ENCODE data around the gene PAWR. TPM values are rescaled to one million over a fixed set of nuclear protein-coding genes. Genes with fewer than 3 reads are reported as not detected.
"Not testable (repeated sequence)": the region's sequence is repeated elsewhere in the genome, so short reads cannot be mapped to it uniquely, and the experiment has no call there.

Gene PAWR
- total and polyA plus RNA-seq, 4 donors: 42.7 to 150 (median 86.7) TPM

GRCh38 chr12:79646843-79647242 is 43.9 kb downstream of the PAWR start:
- 89 to 95% methylated on average over 4 of the region's 4 CpGs for WGBS, 2 donors
- H3K4me1 ChIP-seq (ENCODE audit: control insufficient read depth in 1 of 2, insufficient read depth in 2 of 2, low read length in 2 of 2); H3K9me3 ChIP-seq (ENCODE audit: control insufficient read depth, low read length); H3K4me3 ChIP-seq (ENCODE audit: low read length in 2 of 2); H3K27me3 ChIP-seq (ENCODE audit: control insufficient read depth in 1 of 2, insufficient read depth in 2 of 2, low read length in 1 of 2); DNase-seq; H3K27ac ChIP-seq (ENCODE audit: low read depth in 1 of 2, low read length in 2 of 2); H3K36me3 ChIP-seq (ENCODE audit: control insufficient read depth in 1 of 2, insufficient read depth in 2 of 2, low read length in 1 of 2); ATAC-seq (ENCODE audit: low FRiP score); intact Hi-C loops (cut with DNase I): not testable (repeated sequence)

GRCh38 chr12:79645235-79645630 is 45.5 kb downstream of the PAWR start:
- no peaks in the 10 kb centered on the region for H3K27me3 ChIP-seq (ENCODE audit: control insufficient read depth in 1 of 2, insufficient read depth in 2 of 2, low read length in 1 of 2)
- H3K27ac ChIP-seq (ENCODE audit: low read depth in 1 of 2, low read length in 2 of 2): no peak overlapping the region
- DNase-seq (no peak), ATAC-seq (ENCODE audit: low FRiP score) (no peak)
- peaks cover 0 to 2% of the 10 kb centered on the region in 2 donors for H3K4me1 ChIP-seq (ENCODE audit: control insufficient read depth in 1 of 2, insufficient read depth in 2 of 2, low read length in 2 of 2)
- H3K9me3 ChIP-seq (ENCODE audit: control insufficient read depth, low read length): no peaks in the 10 kb centered on the region
- H3K36me3 ChIP-seq (ENCODE audit: control insufficient read depth in 1 of 2, insufficient read depth in 2 of 2, low read length in 1 of 2): no peaks in the 10 kb centered on the region
- H3K4me3 ChIP-seq (ENCODE audit: low read length in 2 of 2): no peak overlapping the region
- intact Hi-C loops (cut with DNase I): no loop called here

- Histone ChIP-seq H3K27ac (ENCODE audit: low read depth in 1 of 2, low read length in 2 of 2) (no peak overlapping the region), H3K9me3 (ENCODE audit: control insufficient read depth, low read length) (no peaks in the 10 kb centered on the region), H3K36me3 (ENCODE audit: control insufficient read depth in 1 of 2, insufficient read depth in 2 of 2, low read length in 1 of 2) (no peaks in the 10 kb centered on the region), H3K4me1 (ENCODE audit: control insufficient read depth in 1 of 2, insufficient read depth in 2 of 2, low read length in 2 of 2) (peaks cover 0 to 2% of the 10 kb centered on the region in 2 donors), H3K27me3 (ENCODE audit: control insufficient read depth in 1 of 2, insufficient read depth in 2 of 2, low read length in 1 of 2) (no peaks in the 10 kb centered on the region), H3K4me3 (ENCODE audit: low read length in 2 of 2) (no peak overlapping the region)
- 46 to 52% methylated on average over 4 of the region's 4 CpGs for WGBS, 2 donors
- DNase-seq (no peak), ATAC-seq (ENCODE audit: low FRiP score) (no peak)
- intact Hi-C loops (cut with DNase I): no loop called here
Observed at GRCh38 chr12:79644274-79645234, 46.2 kb downstream of the PAWR start.

- intact Hi-C loops (cut with DNase I): no loop called here
- no peak for ATAC-seq (ENCODE audit: low FRiP score)
Observed at GRCh38 chr12:79643821-79644220, 46.9 kb downstream of the PAWR start.

GRCh38 chr12:79638490-79638889 is 52.3 kb downstream of the PAWR start:
- no peak for ATAC-seq (ENCODE audit: low FRiP score)
- Histone ChIP-seq H3K9me3 (ENCODE audit: control insufficient read depth, low read length) (no peaks in the 10 kb centered on the region), H3K36me3 (ENCODE audit: control insufficient read depth in 1 of 2, insufficient read depth in 2 of 2, low read length in 1 of 2) (no peaks in the 10 kb centered on the region), H3K27me3 (ENCODE audit: control insufficient read depth in 1 of 2, insufficient read depth in 2 of 2, low read length in 1 of 2) (no peaks in the 10 kb centered on the region), H3K27ac (ENCODE audit: low read depth in 1 of 2, low read length in 2 of 2) (no peak overlapping the region), H3K4me1 (ENCODE audit: control insufficient read depth in 1 of 2, insufficient read depth in 2 of 2, low read length in 2 of 2) (peaks cover 0 to 4% of the 10 kb centered on the region in 2 donors), H3K4me3 (ENCODE audit: low read length in 2 of 2) (no peak overlapping the region)
- intact Hi-C loops (cut with DNase I): no loop called here
- 68 to 80% methylated on average over 2 of the region's 2 CpGs for WGBS, 2 donors
- DNase-seq: no peak

More at GRCh38 chr12:79643821-79644220, 46.9 kb downstream of the PAWR start:
- Histone ChIP-seq H3K27me3 (ENCODE audit: control insufficient read depth in 1 of 2, insufficient read depth in 2 of 2, low read length in 1 of 2) (no peaks in the 10 kb centered on the region), H3K4me1 (ENCODE audit: control insufficient read depth in 1 of 2, insufficient read depth in 2 of 2, low read length in 2 of 2) (peaks cover 0 to 2% of the 10 kb centered on the region in 2 donors), H3K36me3 (ENCODE audit: control insufficient read depth in 1 of 2, insufficient read depth in 2 of 2, low read length in 1 of 2) (no peaks in the 10 kb centered on the region), H3K9me3 (ENCODE audit: control insufficient read depth, low read length) (no peaks in the 10 kb centered on the region), H3K27ac (ENCODE audit: low read depth in 1 of 2, low read length in 2 of 2) (no peak overlapping the region), H3K4me3 (ENCODE audit: low read length in 2 of 2) (no peak overlapping the region)
- no peak for DNase-seq
- WGBS, 2 donors: 80 to 82% methylated on average over 2 of the region's 2 CpGs

GRCh38 chr12:79637093-79637492 is 53.7 kb downstream of the PAWR start:
- no peaks in the 10 kb centered on the region for H3K36me3 ChIP-seq (ENCODE audit: control insufficient read depth in 1 of 2, insufficient read depth in 2 of 2, low read length in 1 of 2)
- ATAC-seq (ENCODE audit: low FRiP score) (no peak), DNase-seq (no peak)
- H3K9me3 ChIP-seq (ENCODE audit: control insufficient read depth, low read length): no peaks in the 10 kb centered on the region
- intact Hi-C loops (cut with DNase I): no loop called here
- no peak overlapping the region for H3K4me3 ChIP-seq (ENCODE audit: low read length in 2 of 2)
- WGBS, 2 donors: 93 to 94% methylated on average over 2 of the region's 2 CpGs
- H3K27me3 ChIP-seq (ENCODE audit: control insufficient read depth in 1 of 2, insufficient read depth in 2 of 2, low read length in 1 of 2): no peaks in the 10 kb centered on the region
- H3K4me1 ChIP-seq (ENCODE audit: control insufficient read depth in 1 of 2, insufficient read depth in 2 of 2, low read length in 2 of 2): peaks cover 0 to 4% of the 10 kb centered on the region in 2 donors
- H3K27ac ChIP-seq (ENCODE audit: low read depth in 1 of 2, low read length in 2 of 2): no peak overlapping the region

GRCh38 chr12:79635676-79636075 is 55.1 kb downstream of the PAWR start:
- H3K4me3 ChIP-seq (ENCODE audit: low read length in 2 of 2): no peak overlapping the region
- ATAC-seq (ENCODE audit: low FRiP score) (no peak), DNase-seq (no peak)
- H3K27ac ChIP-seq (ENCODE audit: low read depth in 1 of 2, low read length in 2 of 2): no peak overlapping the region
- H3K36me3 ChIP-seq (ENCODE audit: control insufficient read depth in 1 of 2, insufficient read depth in 2 of 2, low read length in 1 of 2): no peaks in the 10 kb centered on the region
- no peaks in the 10 kb centered on the region for H3K27me3 ChIP-seq (ENCODE audit: control insufficient read depth in 1 of 2, insufficient read depth in 2 of 2, low read length in 1 of 2)
- intact Hi-C loops (cut with DNase I): no loop called here
- H3K9me3 ChIP-seq (ENCODE audit: control insufficient read depth, low read length): no peaks in the 10 kb centered on the region
- H3K4me1 ChIP-seq (ENCODE audit: control insufficient read depth in 1 of 2, insufficient read depth in 2 of 2, low read length in 2 of 2): peaks cover 0 to 4% of the 10 kb centered on the region in 2 donors

- Histone ChIP-seq H3K27ac (ENCODE audit: low read depth in 1 of 2, low read length in 2 of 2) (no peak overlapping the region), H3K4me3 (ENCODE audit: low read length in 2 of 2) (no peak overlapping the region), H3K27me3 (ENCODE audit: control insufficient read depth in 1 of 2, insufficient read depth in 2 of 2, low read length in 1 of 2) (no peaks in the 10 kb centered on the region), H3K36me3 (ENCODE audit: control insufficient read depth in 1 of 2, insufficient read depth in 2 of 2, low read length in 1 of 2) (no peaks in the 10 kb centered on the region), H3K9me3 (ENCODE audit: control insufficient read depth, low read length) (no peaks in the 10 kb centered on the region), H3K4me1 (ENCODE audit: control insufficient read depth in 1 of 2, insufficient read depth in 2 of 2, low read length in 2 of 2) (peaks cover 0 to 4% of the 10 kb centered on the region in 2 donors)
- intact Hi-C loops (cut with DNase I): no loop called here
- 81 to 92% methylated on average over 1 of the region's 1 CpG for WGBS, 2 donors
- ATAC-seq (ENCODE audit: low FRiP score): no peak
- no peak for DNase-seq
Observed at GRCh38 chr12:79634957-79635471, 55.8 kb downstream of the PAWR start.

- Histone ChIP-seq H3K9me3 (ENCODE audit: control insufficient read depth, low read length) (no peaks in the 10 kb centered on the region), H3K4me3 (ENCODE audit: low read length in 2 of 2) (no peak overlapping the region), H3K27me3 (ENCODE audit: control insufficient read depth in 1 of 2, insufficient read depth in 2 of 2, low read length in 1 of 2) (no peaks in the 10 kb centered on the region), H3K4me1 (ENCODE audit: control insufficient read depth in 1 of 2, insufficient read depth in 2 of 2, low read length in 2 of 2) (no peaks in the 10 kb centered on the region), H3K27ac (ENCODE audit: low read depth in 1 of 2, low read length in 2 of 2) (no peak overlapping the region), H3K36me3 (ENCODE audit: control insufficient read depth in 1 of 2, insufficient read depth in 2 of 2, low read length in 1 of 2) (no peaks in the 10 kb centered on the region)
- WGBS, 2 donors: 95% methylated on average over 2 of the region's 2 CpGs
- ATAC-seq (ENCODE audit: low FRiP score): no peak
- no peak for DNase-seq
- intact Hi-C loops (cut with DNase I): no loop called here
Observed at GRCh38 chr12:79629561-79629960, 61.2 kb downstream of the PAWR start.
